Progenitor cell of endocrine pancreas (in vitro differentiated cells): Measurements from ENCODE around the gene PPM1B. TPM values are rescaled to one million over a fixed set of nuclear protein-coding genes. Genes with fewer than 3 reads are reported as not detected.
"Not testable (repeated sequence)": the region's sequence is repeated elsewhere in the genome, so short reads cannot be mapped to it uniquely, and the experiment has no call there.

ENCODE experiments used
- DNase-seq: peaks from one replicate; pipeline ENCODE4 v3.0.0; 2021; ENCODE audit warnings: low spot score; ENCODE audit not compliant: unreplicated experiment
- H3K27ac Mint-ChIP-seq: 2 replicates; pipeline ENCODE4 v1.8.0; 2021; ENCODE audit warnings: mild to moderate bottlenecking, moderate library complexity, mixed read lengths
- H3K27me3 Mint-ChIP-seq: 2 replicates; pipeline ENCODE4 v1.8.0; 2021; ENCODE audit warnings: mixed read lengths
- H3K36me3 Mint-ChIP-seq: 2 replicates; pipeline ENCODE4 v1.8.0; 2022; ENCODE audit warnings: mixed read lengths; ENCODE audit not compliant: insufficient read depth
- H3K4me1 Mint-ChIP-seq: 2 replicates; pipeline ENCODE4 v1.8.0; 2021; ENCODE audit warnings: low read depth, mixed read lengths
- H3K4me3 Mint-ChIP-seq: 2 replicates; pipeline ENCODE4 v1.8.0; 2021; ENCODE audit warnings: low read depth, mild to moderate bottlenecking, moderate library complexity, mixed read lengths
- H3K9me3 Mint-ChIP-seq: 2 replicates; pipeline ENCODE4 v1.8.0; 2021; ENCODE audit warnings: low read depth, mixed read lengths
- CTCF ChIP-seq: fragments of 200-600 bp; sonication (generic); IDR thresholded peaks from one replicate; pipeline ENCODE4 v1.5.0; 2021; ENCODE audit warnings: antibody characterized with exemption, mild to moderate bottlenecking; ENCODE audit not compliant: unreplicated experiment
- total RNA-seq: library from RNA; stranded (reverse); gene quantifications from 2 replicates; pipeline ENCODE4 v1.2.1, GENCODE V29; 2021

PPM1B gene
- total RNA-seq, 1 donor from 2014 or later = 60.8 TPM

- Mint-ChIP-seq H3K9me3 (peaks cover 2% of the 10 kb centered on the region), H3K4me1 (no peaks in the 10 kb centered on the region)
Measured at GRCh38 chr2:44126106-44126797, 42.4 kb upstream of the PPM1B start.

GRCh38 chr2:44130441-44130840 is 38.2 kb upstream of the PPM1B start:
- DNase-seq = no peak
- TF ChIP-seq CTCF = no peak
- no peaks in the 10 kb centered on the region for H3K27me3 Mint-ChIP-seq
- H3K9me3 Mint-ChIP-seq = peaks cover 6% of the 10 kb centered on the region
- no peaks in the 10 kb centered on the region for H3K36me3 Mint-ChIP-seq
- H3K4me1 Mint-ChIP-seq = no peaks in the 10 kb centered on the region
- H3K27ac Mint-ChIP-seq = no peak overlapping the region
- H3K4me3 Mint-ChIP-seq = no peak overlapping the region

More at GRCh38 chr2:44126106-44126797, 42.4 kb upstream of the PPM1B start:
- DNase-seq = no peak
- Mint-ChIP-seq H3K27me3 (no peaks in the 10 kb centered on the region), H3K4me3 (no peak overlapping the region), H3K36me3 (no peaks in the 10 kb centered on the region), H3K27ac (no peak overlapping the region)
- no peak for TF ChIP-seq CTCF

DNA sequence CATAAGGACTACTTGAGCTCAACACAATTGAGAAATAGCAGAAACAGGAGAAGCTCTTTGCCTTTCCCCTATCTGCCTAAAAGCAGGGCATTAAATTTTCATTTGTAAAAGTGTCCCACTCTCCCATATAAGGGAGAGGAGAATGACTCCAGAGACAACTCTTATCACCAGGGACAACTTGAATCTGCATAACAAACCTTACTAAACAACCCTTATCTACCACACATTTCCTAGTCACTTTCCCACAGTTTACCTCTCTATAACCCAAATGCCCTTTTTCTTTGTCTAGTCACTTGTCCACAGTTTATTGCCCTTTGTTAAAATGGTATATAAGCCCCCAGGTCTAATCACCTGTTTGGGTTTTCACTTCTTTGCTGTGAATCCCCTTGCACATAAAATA is 37.5 kb upstream of the PPM1B start:
- no peak for DNase-seq
- no peak for TF ChIP-seq CTCF

DNA sequence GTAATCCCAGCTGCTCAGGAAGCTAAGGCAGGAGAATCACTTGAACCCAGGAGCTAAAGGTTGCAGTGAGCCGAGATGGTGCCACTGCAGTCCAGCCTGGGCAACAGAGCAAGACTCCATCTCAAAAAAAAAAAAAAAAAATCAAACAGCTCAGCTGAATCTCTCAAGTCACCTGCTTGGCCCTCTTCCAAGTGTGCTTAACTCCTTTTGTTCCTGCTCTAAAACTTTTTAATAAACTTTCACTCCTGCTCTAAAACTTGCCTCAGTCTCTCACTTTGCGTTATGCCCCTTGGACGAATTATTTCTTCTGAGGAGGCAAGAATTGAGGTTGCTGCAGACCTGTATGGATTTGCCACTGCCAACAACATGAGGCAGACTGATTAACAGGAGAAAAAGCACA is 35.1 kb upstream of the PPM1B start:
- not testable (repeated sequence) for DNase-seq, H3K9me3 Mint-ChIP-seq, H3K27me3 Mint-ChIP-seq, H3K4me1 Mint-ChIP-seq, H3K4me3 Mint-ChIP-seq, H3K36me3 Mint-ChIP-seq, H3K27ac Mint-ChIP-seq

More for the DNA sequence above, 37.5 kb upstream of the PPM1B start:
- Mint-ChIP-seq H3K9me3 (peaks cover 6% of the 10 kb centered on the region), H3K27ac (no peak overlapping the region), H3K4me1 (peaks cover under 1% of the 10 kb centered on the region), H3K4me3 (no peak overlapping the region), H3K27me3 (no peaks in the 10 kb centered on the region), H3K36me3 (no peaks in the 10 kb centered on the region)

DNA sequence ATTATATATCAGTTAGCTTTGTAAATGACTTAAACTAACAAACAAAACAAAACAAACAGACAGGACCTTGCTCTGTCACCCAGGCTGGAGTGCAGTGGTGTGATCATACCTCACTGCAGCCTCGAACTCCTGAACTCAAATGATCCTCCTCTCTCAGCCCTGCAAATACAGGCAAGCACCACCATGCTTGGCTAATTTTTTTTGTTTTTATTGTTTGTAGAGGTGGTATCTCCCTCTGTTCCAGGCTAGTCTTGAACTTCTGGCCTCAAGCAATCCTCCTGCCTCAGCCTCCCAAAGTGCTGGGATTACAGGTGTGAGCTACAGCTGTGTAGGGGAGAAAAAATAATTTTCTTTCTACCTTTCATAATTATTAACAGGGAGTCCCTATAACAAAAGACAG is 33.8 kb upstream of the PPM1B start:
- DNase-seq = no peak
- Mint-ChIP-seq H3K4me3 (no peak overlapping the region), H3K27me3 (peaks cover 2% of the 10 kb centered on the region), H3K36me3 (no peaks in the 10 kb centered on the region), H3K4me1 (peaks cover 6% of the 10 kb centered on the region), H3K27ac (no peak overlapping the region), H3K9me3 (peaks cover 6% of the 10 kb centered on the region)
- TF ChIP-seq CTCF = no peak

DNA sequence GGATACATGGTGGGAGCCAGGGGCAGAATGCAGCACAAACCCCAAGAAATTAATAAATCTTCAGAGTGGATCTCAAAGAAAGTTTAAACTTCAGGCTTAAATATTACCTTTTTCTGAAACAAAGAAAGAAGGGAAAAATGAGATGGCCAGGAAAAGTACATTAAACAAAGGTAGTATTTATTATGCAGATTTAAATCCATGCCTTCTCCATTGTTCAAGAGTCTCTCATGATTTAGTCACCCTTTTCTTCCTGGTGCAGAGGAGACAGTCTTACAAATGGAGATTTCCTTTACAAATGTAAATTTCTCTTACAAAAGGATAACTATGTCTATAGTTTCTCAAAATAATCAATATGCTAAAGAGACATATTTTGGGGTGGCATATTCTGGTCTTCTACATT is 33.4 kb upstream of the PPM1B start:
- H3K4me3 Mint-ChIP-seq = no peak overlapping the region
- H3K36me3 Mint-ChIP-seq = no peaks in the 10 kb centered on the region
- H3K4me1 Mint-ChIP-seq = peaks cover 6% of the 10 kb centered on the region
- H3K27ac Mint-ChIP-seq = no peak overlapping the region
- no peak for TF ChIP-seq CTCF
- H3K9me3 Mint-ChIP-seq = peaks cover 6% of the 10 kb centered on the region
- H3K27me3 Mint-ChIP-seq = peaks cover 2% of the 10 kb centered on the region
- DNase-seq = no peak
